Upper lobe of left lung (tissue), 4 donors: Measurements from ENCODE around the gene ZNF74.

Source experiments
- CTCF ChIP-seq, 6 experiments: fragments of 450-650 bp in 4 of 6; fragments of 200-600 bp in 2 of 6; sonication (generic) in 2 of 6; IDR thresholded peaks; one replicate each; pipeline ENCODE4 v1.5.1; 2016 to 2019; ENCODE audit warnings: antibody characterized with exemption in 6 of 6
- POLR2AphosphoS5 ChIP-seq, 2 donors: sonication (generic); formaldehyde crosslinking; IDR thresholded peaks; one replicate each; pipeline ENCODE4 v1.5.1; 2017; ENCODE audit warnings: antibody characterized with exemption in 2 of 2

GRCh38 chr22:20424932-20425565 lies 31.1 kb downstream of the ZNF74 start:
- TF ChIP-seq CTCF (IDR thresholded peaks at IDR 0.05) (no peak), POLR2AphosphoS5 (IDR thresholded peaks at IDR 0.05) (no peak)
